HFFc6 (cell line): ENCODE data around the gene SLC7A14. TPM values are rescaled to one million over a fixed set of nuclear protein-coding genes. Genes with fewer than 3 reads are reported as not detected.

Experiments used
- DNase-seq: peaks from one replicate; pipeline ENCODE4 v3.0.0-alpha.2; 2018
- H3K27ac Mint-ChIP-seq: 2 replicates; pipeline ENCODE4 v1.8.0; 2020; ENCODE audit warnings: mild to moderate bottlenecking, mixed read lengths
- H3K27me3 Mint-ChIP-seq: 2 replicates; pipeline ENCODE4 v1.8.0; 2021; ENCODE audit warnings: mild to moderate bottlenecking, moderate library complexity, mixed read lengths; ENCODE audit not compliant: insufficient read depth
- H3K36me3 Mint-ChIP-seq: 2 replicates; pipeline ENCODE4 v1.8.0; 2021; ENCODE audit warnings: low read depth, mixed read lengths
- H3K4me1 Mint-ChIP-seq: 2 replicates; pipeline ENCODE4 v1.8.0; 2020; ENCODE audit warnings: low read depth, mixed read lengths
- H3K4me3 Mint-ChIP-seq: 2 replicates; pipeline ENCODE4 v1.8.0; 2020; ENCODE audit warnings: mild to moderate bottlenecking, moderate library complexity, mixed read lengths
- H3K9me3 Mint-ChIP-seq: 2 replicates; pipeline ENCODE4 v1.8.0; 2020; ENCODE audit warnings: mild to moderate bottlenecking, mixed read lengths
- CTCF ChIP-seq: fragments of 200-600 bp; sonication (generic); IDR thresholded peaks from 2 replicates; pipeline ENCODE4 v1.5.0; 2021; ENCODE audit warnings: antibody characterized with exemption, mild to moderate bottlenecking
- total RNA-seq, 6 experiments: library from RNA; stranded (reverse); fragmentation: NEBNext Ultra II Directional; extraction: Animal tissue kit (Norgen Biotek cat#: 25700); gene quantifications; 2 replicates in 1 of 6; 3 replicates in 5 of 6; pipeline ENCODE4 v1.2.3, GENCODE V29; 2021

SLC7A14 gene
- total RNA-seq, 6 experiments from 2014 or later, result 0.14 to 0.53 (median 0.39) TPM

GRCh38 chr3:170594528-170594927 lies 8.7 kb upstream of the SLC7A14 start:
- no peaks in the 10 kb centered on the region for H3K9me3 Mint-ChIP-seq

GRCh38 chr3:170593634-170594033 lies 7.8 kb upstream of the SLC7A14 start:
- Mint-ChIP-seq H3K9me3 (no peaks in the 10 kb centered on the region), H3K27ac (no peak overlapping the region), H3K4me3 (no peak overlapping the region), H3K4me1 (peaks cover 7% of the 10 kb centered on the region; the same call in 1 of the 2 replicates), H3K27me3 (peaks cover 10% of the 10 kb centered on the region), H3K36me3 (no peaks in the 10 kb centered on the region)
- no peak for DNase-seq
- no peak for TF ChIP-seq CTCF

More at GRCh38 chr3:170594528-170594927, 8.7 kb upstream of the SLC7A14 start:
- no peak for TF ChIP-seq CTCF
- peaks cover 8% of the 10 kb centered on the region for H3K27me3 Mint-ChIP-seq
- no peak overlapping the region for H3K4me3 Mint-ChIP-seq
- H3K27ac Mint-ChIP-seq, result no peak overlapping the region
- DNase-seq, result no peak
- H3K36me3 Mint-ChIP-seq, result no peaks in the 10 kb centered on the region
- H3K4me1 Mint-ChIP-seq, result no peaks in the 10 kb centered on the region

GRCh38 chr3:170589113-170589512 lies 3.2 kb upstream of the SLC7A14 start:
- Mint-ChIP-seq H3K36me3 (no peaks in the 10 kb centered on the region), H3K9me3 (no peaks in the 10 kb centered on the region), H3K27ac (no peak overlapping the region), H3K4me3 (no peak overlapping the region), H3K27me3 (peaks cover 27% of the 10 kb centered on the region), H3K4me1 (peaks cover 11% of the 10 kb centered on the region; the same call in 1 of the 2 replicates)
- no peak for TF ChIP-seq CTCF
- no peak for DNase-seq

- DNase-seq, result no peak
- peaks cover 23% of the 10 kb centered on the region for H3K27me3 Mint-ChIP-seq
- no peak for TF ChIP-seq CTCF
- no peaks in the 10 kb centered on the region for H3K9me3 Mint-ChIP-seq
- H3K36me3 Mint-ChIP-seq, result no peaks in the 10 kb centered on the region
- no peak overlapping the region for H3K27ac Mint-ChIP-seq
- H3K4me1 Mint-ChIP-seq, result peaks cover 11% of the 10 kb centered on the region; the same call in 1 of the 2 replicates
- H3K4me3 Mint-ChIP-seq, result peak overlapping the region; percentile 63
Measured at GRCh38 chr3:170585008-170585936, 603 bp downstream of the SLC7A14 start.

GRCh38 chr3:170584585-170585007 lies 1.3 kb downstream of the SLC7A14 start:
- H3K4me3 Mint-ChIP-seq, result peak overlapping the region; percentile 63; the same call in 1 of the 2 replicates
- peaks cover 11% of the 10 kb centered on the region; the same call in 1 of the 2 replicates for H3K4me1 Mint-ChIP-seq

More at GRCh38 chr3:170584585-170585007, 1.3 kb downstream of the SLC7A14 start:
- peak; percentile 18 for DNase-seq
- Mint-ChIP-seq H3K9me3 (no peaks in the 10 kb centered on the region), H3K36me3 (no peaks in the 10 kb centered on the region), H3K27me3 (peaks cover 22% of the 10 kb centered on the region), H3K27ac (no peak overlapping the region)
- TF ChIP-seq CTCF, result no peak
